ENCODE measurements around the gene COASY.

COASY gene

DNA sequence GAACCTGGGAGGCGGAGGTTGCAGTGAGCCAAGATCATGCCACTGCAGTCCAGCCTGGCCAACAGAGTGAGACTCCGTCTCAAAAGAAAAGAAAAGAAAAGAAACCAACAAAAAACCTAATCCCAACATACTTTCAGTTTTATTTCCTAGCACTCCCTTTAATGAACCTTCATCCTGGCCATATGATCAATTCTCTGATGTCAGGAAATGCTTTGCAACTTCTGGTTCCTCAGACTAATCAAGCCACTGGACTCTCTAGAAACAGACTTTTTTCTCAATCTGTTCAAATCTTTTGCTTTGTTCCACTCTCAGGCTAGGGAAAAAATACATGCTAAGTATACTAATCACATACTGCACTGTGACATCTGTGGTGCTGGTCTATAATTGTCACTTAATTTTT is 28.9 kb downstream of the COASY start:
- TF ChIP-seq, protein P1, sequence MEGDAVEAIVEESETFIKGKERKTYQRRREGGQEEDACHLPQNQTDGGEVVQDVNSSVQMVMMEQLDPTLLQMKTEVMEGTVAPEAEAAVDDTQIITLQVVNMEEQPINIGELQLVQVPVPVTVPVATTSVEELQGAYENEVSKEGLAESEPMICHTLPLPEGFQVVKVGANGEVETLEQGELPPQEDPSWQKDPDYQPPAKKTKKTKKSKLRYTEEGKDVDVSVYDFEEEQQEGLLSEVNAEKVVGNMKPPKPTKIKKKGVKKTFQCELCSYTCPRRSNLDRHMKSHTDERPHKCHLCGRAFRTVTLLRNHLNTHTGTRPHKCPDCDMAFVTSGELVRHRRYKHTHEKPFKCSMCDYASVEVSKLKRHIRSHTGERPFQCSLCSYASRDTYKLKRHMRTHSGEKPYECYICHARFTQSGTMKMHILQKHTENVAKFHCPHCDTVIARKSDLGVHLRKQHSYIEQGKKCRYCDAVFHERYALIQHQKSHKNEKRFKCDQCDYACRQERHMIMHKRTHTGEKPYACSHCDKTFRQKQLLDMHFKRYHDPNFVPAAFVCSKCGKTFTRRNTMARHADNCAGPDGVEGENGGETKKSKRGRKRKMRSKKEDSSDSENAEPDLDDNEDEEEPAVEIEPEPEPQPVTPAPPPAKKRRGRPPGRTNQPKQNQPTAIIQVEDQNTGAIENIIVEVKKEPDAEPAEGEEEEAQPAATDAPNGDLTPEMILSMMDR (IDR thresholded peaks at IDR 0.05; ENCODE audit: control insufficient read depth, extremely low read depth, insufficient read depth) = no peak
- no peak overlapping the region for H3K4me3 ChIP-seq (ENCODE audit: low read depth, low read length)
- DNase-seq (ENCODE audit: low read depth) = no peak

DNA sequence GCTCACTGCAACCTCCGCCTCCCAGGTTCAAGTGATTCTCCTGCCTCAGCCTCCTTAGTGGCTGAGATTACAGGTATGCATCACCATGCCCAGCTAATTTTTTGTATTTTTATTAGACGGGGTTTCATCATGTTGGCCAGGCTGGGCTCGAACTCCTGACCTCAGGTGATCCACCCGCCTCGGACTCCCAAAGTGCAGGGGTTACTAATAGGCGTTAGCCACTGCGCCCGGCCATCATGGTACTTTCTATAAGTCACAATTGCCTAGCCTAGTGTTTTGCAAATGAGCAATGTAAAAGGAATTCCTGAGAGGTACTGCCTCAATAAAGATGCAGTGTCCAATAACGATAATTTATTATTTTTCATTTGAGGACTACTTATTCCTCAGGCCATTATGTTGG is 29.5 kb downstream of the COASY start:
- no peak overlapping the region for H3K4me3 ChIP-seq (ENCODE audit: low read depth, low read length)
- TF ChIP-seq, protein P1 (IDR thresholded peaks at IDR 0.05; ENCODE audit: control insufficient read depth, extremely low read depth, insufficient read depth) = no peak

DNA sequence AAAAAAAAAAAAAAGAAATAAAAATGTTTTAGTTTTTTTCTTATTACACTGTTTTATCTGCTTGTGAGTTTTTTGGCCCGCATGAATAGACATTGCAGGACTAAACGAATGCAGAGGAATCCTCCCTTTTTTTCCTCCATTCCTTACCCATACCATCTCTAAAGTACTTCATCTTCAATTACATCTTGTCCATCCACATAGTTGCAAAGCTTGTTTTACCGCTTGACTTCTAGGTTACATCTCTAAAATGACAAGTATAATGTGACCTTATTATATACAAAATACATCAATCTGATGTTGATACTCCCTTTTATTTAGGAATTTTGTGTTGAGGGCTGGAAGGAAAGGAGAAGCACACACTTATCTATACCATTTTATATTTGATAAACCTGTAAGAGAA is 34.4 kb downstream of the COASY start:
- no peak for DNase-seq (ENCODE audit: low read depth)
- TF ChIP-seq, protein P1 (IDR thresholded peaks at IDR 0.05; ENCODE audit: control insufficient read depth, extremely low read depth, insufficient read depth) = no peak
- H3K4me3 ChIP-seq (ENCODE audit: low read depth, low read length) = no peak overlapping the region

More for the DNA sequence above, 29.5 kb downstream of the COASY start:
- DNase-seq (ENCODE audit: low read depth) = no peak

DNA sequence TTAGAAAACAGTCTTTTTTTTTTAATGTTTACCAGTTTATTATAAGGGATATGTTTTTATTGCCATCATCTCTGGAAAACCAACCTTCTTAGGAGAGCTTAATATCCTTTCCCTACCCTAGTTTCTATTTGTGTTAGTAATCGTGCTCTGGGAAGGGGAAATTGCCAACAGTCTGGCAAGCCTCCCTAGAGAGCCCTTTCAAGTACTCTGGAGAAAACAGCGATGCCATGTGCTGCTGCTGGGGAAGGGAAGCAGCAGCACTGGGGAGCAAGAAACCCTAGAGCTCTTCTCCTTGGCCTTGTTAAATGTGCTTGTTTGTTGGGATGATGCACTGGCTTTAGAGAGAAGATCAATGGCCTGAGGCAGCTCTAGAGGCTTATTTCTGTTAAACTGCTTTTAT is 37.0 kb downstream of the COASY start:
- no peak overlapping the region for H3K4me3 ChIP-seq (ENCODE audit: low read depth, low read length)
- DNase-seq (ENCODE audit: low read depth) = no peak
- TF ChIP-seq, protein P1 (IDR thresholded peaks at IDR 0.05; ENCODE audit: control insufficient read depth, extremely low read depth, insufficient read depth) = no peak

DNA sequence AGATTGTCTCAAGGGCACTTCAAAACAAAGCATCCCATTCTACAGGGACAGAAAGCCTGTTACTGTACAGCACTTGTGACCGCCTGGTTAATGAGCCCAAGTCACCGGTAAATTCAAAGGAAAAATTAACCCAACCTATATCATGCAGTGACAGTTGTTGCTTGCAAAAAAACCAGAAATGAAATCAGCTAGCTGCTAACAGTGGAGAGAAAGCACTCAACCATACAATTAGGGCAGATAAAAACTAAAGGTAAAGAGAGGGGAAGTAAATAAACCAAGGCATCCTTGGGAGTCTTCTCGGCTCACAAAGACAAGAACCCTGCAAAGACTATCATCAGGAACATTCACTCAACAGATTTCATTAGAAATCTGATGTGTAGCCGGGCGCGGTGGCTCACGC is 41.4 kb downstream of the COASY start:
- no peak overlapping the region for H3K4me3 ChIP-seq (ENCODE audit: low read depth, low read length)
- TF ChIP-seq, protein P1 (IDR thresholded peaks at IDR 0.05; ENCODE audit: control insufficient read depth, extremely low read depth, insufficient read depth) = no peak
- DNase-seq (ENCODE audit: low read depth) = no peak

DNA sequence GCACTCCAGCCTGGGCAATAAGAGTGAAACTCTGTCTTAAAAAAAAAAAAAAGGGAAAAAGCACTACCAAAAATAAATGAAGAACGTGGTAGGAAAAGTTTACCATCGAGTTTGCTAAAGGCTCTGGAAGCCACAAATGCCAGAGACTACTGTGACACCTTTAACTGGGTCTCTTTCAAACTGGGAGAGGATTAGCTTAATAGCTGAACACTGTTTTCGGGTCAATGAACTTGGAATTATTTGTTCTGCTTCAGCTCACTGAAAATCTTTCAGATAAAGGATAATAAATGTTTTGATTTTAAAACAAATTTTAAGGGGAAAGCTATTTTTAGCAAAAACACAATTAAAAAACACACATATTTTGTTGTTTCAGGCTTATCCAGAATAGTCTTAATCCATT is 45.8 kb downstream of the COASY start:
- peak overlapping the region; percentile 84 for H3K4me3 ChIP-seq (ENCODE audit: low read depth, low read length)
- TF ChIP-seq, protein P1 (IDR thresholded peaks at IDR 0.05; ENCODE audit: control insufficient read depth, extremely low read depth, insufficient read depth) = no peak
- DNase-seq (ENCODE audit: low read depth) = no peak

Data from LNCaP clone FGC (cell line).